H1 (cell line): Measurements from ENCODE around the gene ETF1. TPM values are rescaled to one million over a fixed set of nuclear protein-coding genes. Genes with fewer than 3 reads are reported as not detected.

Experiments used
- CTCF ChIA-PET: fragments of 300-600 bp; sonication (Branson Sonifier 250); formaldehyde crosslinking; loops from one replicate; lab custom pipeline; 2021; ENCODE audit not compliant: partially characterized antibody; lab: Charles Lee
- POLR2A ChIA-PET: fragments of 300-600 bp; sonication (Branson Sonifier 250); formaldehyde crosslinking; loops from one replicate; lab custom pipeline; 2021; ENCODE audit warnings: inconsistent platforms; ENCODE audit not compliant: partially characterized antibody; lab: Charles Lee
- DNase-seq, 2 experiments: peaks; one replicate each; pipeline versions ENCODE4 v3.0.0 to v3.0.0-alpha.2; 2010 to 2022; ENCODE audit warnings: low spot score in 2 of 2, low read depth in 1 of 2, mixed read lengths in 1 of 2
- FAIRE-seq: peaks from 2 replicates; lab custom pipeline; 2011; peaks lifted over from hg19 to GRCh38; lab: Jason Lieb, UNC
- H2AFZ ChIP-seq: 2 replicates; pipeline ENCODE4 v1.8.1; 2012; ENCODE audit warnings: low read length, inconsistent platforms
- H2AK5ac ChIP-seq: 2 replicates; pipeline ENCODE4 v1.6.1; 2013; ENCODE audit warnings: low read depth, low read length
- H2BK120ac ChIP-seq: replicated peaks from 2 replicates; pipeline ENCODE3; 2013; ENCODE audit warnings: low read depth, low read length, inconsistent platforms
- H2BK12ac ChIP-seq: 2 replicates; pipeline ENCODE4 v1.6.1; 2013; ENCODE audit warnings: low read depth, low read length
- H2BK15ac ChIP-seq: 2 replicates; pipeline ENCODE4 v1.6.1; 2013; ENCODE audit warnings: low read length
- H2BK20ac ChIP-seq: 2 replicates; pipeline ENCODE4 v1.6.1; 2013; ENCODE audit warnings: low read length
- H2BK5ac ChIP-seq: 2 replicates; pipeline ENCODE4 v1.6.1; 2013; ENCODE audit warnings: low read depth, low read length
- H3K14ac ChIP-seq: 2 replicates; pipeline ENCODE4 v1.6.1; 2013; ENCODE audit warnings: inconsistent platforms; ENCODE audit not compliant: insufficient read length
- H3K18ac ChIP-seq: 2 replicates; pipeline ENCODE4 v1.6.1; 2013; ENCODE audit warnings: low read length; ENCODE audit errors: extremely low read depth
- H3K23ac ChIP-seq: 2 replicates; pipeline ENCODE4 v1.6.1; 2013; ENCODE audit warnings: inconsistent platforms; ENCODE audit not compliant: insufficient read length
- H3K23me2 ChIP-seq: 2 replicates; pipeline ENCODE4 v1.6.1; 2013; ENCODE audit warnings: low read depth, low read length
- H3K27ac ChIP-seq: 2 replicates; pipeline ENCODE4 v1.6.1; 2011; ENCODE audit warnings: low read depth, low read length, inconsistent platforms
- H3K27me3 ChIP-seq, 4 experiments: replicated peaks in 1 of 4; 1 replicate in 1 of 4; 2 replicates in 3 of 4; pipeline versions ENCODE4 v1.6.1 to v1.8.1; 2011 to 2013; ENCODE audit warnings: low read length in 3 of 4, mild to moderate bottlenecking in 3 of 4, inconsistent platforms in 2 of 4, mixed read lengths in 2 of 4, moderate library complexity in 1 of 4; ENCODE audit not compliant: control insufficient read depth in 3 of 4, insufficient read depth in 3 of 4; ENCODE audit errors: extremely low read depth in 1 of 4
- H3K36me3 ChIP-seq, 4 experiments: 2 replicates each; pipeline versions ENCODE4 v1.6.1 to v1.8.1; 2011 to 2013; ENCODE audit warnings: mild to moderate bottlenecking in 4 of 4, low read length in 3 of 4, moderate library complexity in 2 of 4, control low read depth in 1 of 4, inconsistent platforms in 1 of 4; ENCODE audit not compliant: insufficient read depth in 4 of 4, control insufficient read depth in 2 of 4
- H3K4ac ChIP-seq: replicated peaks from 2 replicates; pipeline ENCODE3; 2013; ENCODE audit warnings: low read length, low read depth, mixed read lengths, inconsistent platforms; ENCODE audit not compliant: insufficient read length
- H3K4me1 ChIP-seq, 4 experiments: replicated peaks in 1 of 4; 1 replicate in 1 of 4; 2 replicates in 3 of 4; pipeline versions ENCODE4 v1.6.1 to v1.8.1; 2011 to 2013; ENCODE audit warnings: low read length in 3 of 4, inconsistent platforms in 2 of 4, mixed read lengths in 1 of 4; ENCODE audit not compliant: insufficient read depth in 4 of 4, control insufficient read depth in 3 of 4
- H3K4me2 ChIP-seq, 2 experiments: 2 replicates each; pipeline versions ENCODE4 v1.6.1 to v1.8.1; 2011 to 2013; ENCODE audit warnings: low read depth in 2 of 2, low read length in 2 of 2, control low read depth in 1 of 2, inconsistent platforms in 1 of 2, mild to moderate bottlenecking in 1 of 2; ENCODE audit not compliant: insufficient read depth in 1 of 2
- H3K4me3 ChIP-seq, 4 experiments: fragments of 200-600, 300-600 bp in 1 of 4; sonication (generic), shearing (Covaris generic), sonication (Bioruptor Twin) in 1 of 4; 2 replicates each; pipeline versions ENCODE4 v1.5.1 to v1.8.1; 2011 to 2016; ENCODE audit warnings: low read length in 4 of 4, low read depth in 3 of 4, control low read depth in 2 of 4, inconsistent platforms in 2 of 4, mild to moderate bottlenecking in 2 of 4, mixed read lengths in 1 of 4, moderate library complexity in 1 of 4; ENCODE audit not compliant: insufficient read depth in 2 of 4; ENCODE audit errors: extremely low read depth in 1 of 4
- H3K56ac ChIP-seq: replicated peaks from 2 replicates; pipeline ENCODE3; 2013; ENCODE audit warnings: low read depth, mild to moderate bottlenecking, mixed read lengths, low read length, inconsistent platforms; ENCODE audit not compliant: insufficient read length
- H3K79me1 ChIP-seq: 2 replicates; pipeline ENCODE4 v1.6.1; 2013; ENCODE audit warnings: low read depth, low read length, control low read depth
- H3K79me2 ChIP-seq, 2 experiments: 2 replicates each; pipeline versions ENCODE4 v1.6.1 to v1.8.1; 2012 to 2013; ENCODE audit warnings: low read length in 2 of 2, mild to moderate bottlenecking in 2 of 2, inconsistent platforms in 1 of 2; ENCODE audit not compliant: insufficient read depth in 2 of 2, control insufficient read depth in 1 of 2
- H3K9ac ChIP-seq, 4 experiments: replicated peaks in 1 of 4; 1 replicate in 1 of 4; 2 replicates in 3 of 4; pipeline versions ENCODE4 v1.6.1 to v1.8.1; 2011 to 2013; ENCODE audit warnings: low read depth in 3 of 4, low read length in 3 of 4, control low read depth in 2 of 4, mild to moderate bottlenecking in 2 of 4, moderate library complexity in 2 of 4, inconsistent platforms in 1 of 4; ENCODE audit errors: extremely low read depth in 1 of 4
- H3K9me3 ChIP-seq, 2 experiments: 2 replicates each; pipeline versions ENCODE4 v1.6.1 to v1.8.1; 2012 to 2013; ENCODE audit warnings: mild to moderate bottlenecking in 2 of 2, moderate library complexity in 2 of 2, control low read depth in 1 of 2, inconsistent platforms in 1 of 2, low read depth in 1 of 2, low read length in 1 of 2, mixed read lengths in 1 of 2; ENCODE audit not compliant: insufficient read depth in 2 of 2
- H4K20me1 ChIP-seq, 2 experiments: replicated peaks in 1 of 2; 2 replicates each; pipeline versions ENCODE3 to v1.8.1; 2011 to 2013; ENCODE audit warnings: inconsistent platforms in 2 of 2, low read length in 2 of 2, mild to moderate bottlenecking in 1 of 2; ENCODE audit not compliant: insufficient read depth in 2 of 2, control insufficient read depth in 1 of 2
- H4K5ac ChIP-seq: 2 replicates; pipeline ENCODE4 v1.6.1; 2013; ENCODE audit warnings: low read length, low read depth, mixed read lengths, inconsistent platforms; ENCODE audit not compliant: insufficient read length
- H4K8ac ChIP-seq: 2 replicates; pipeline ENCODE4 v1.8.0; 2013; ENCODE audit warnings: mild to moderate bottlenecking, moderate library complexity, low read length, inconsistent platforms; ENCODE audit not compliant: insufficient read depth; ENCODE audit errors: extremely low read depth
- H4K91ac ChIP-seq: replicated peaks from 2 replicates; pipeline ENCODE3; 2013; ENCODE audit warnings: low read length, mixed read lengths, inconsistent platforms; ENCODE audit not compliant: insufficient read length
- HDAC2 ChIP-seq, 2 experiments: fragments of 300-600 bp in 1 of 2; sonication (generic) in 1 of 2; IDR thresholded peaks; 2 replicates each; pipeline ENCODE4 v1.6.1; 2011 to 2012; ENCODE audit warnings: low read depth in 2 of 2, low read length in 2 of 2, mild to moderate bottlenecking in 2 of 2, moderate library complexity in 2 of 2, borderline replicate concordance in 1 of 2, inconsistent platforms in 1 of 2
- SIN3A ChIP-seq, 2 experiments: IDR thresholded peaks in 1 of 2; conservative IDR thresholded peaks in 1 of 2; 2 replicates each; pipeline ENCODE4 v1.6.1; 2011 to 2012; ENCODE audit warnings: low read length in 2 of 2, improper control_type of control experiment in 1 of 2, low read depth in 1 of 2, mild to moderate bottlenecking in 1 of 2
- WGBS, 2 experiments: shearing (Covaris generic) in 1 of 2; methylation state at CpG; one replicate each; pipeline versions ENCODE4 v1.1.6 to v1.1.7; 2013 to 2015; ENCODE audit warnings: low lambda C conversion rate in 2 of 2, mixed read lengths in 2 of 2, inconsistent platforms in 1 of 2, low coverage in 1 of 2, missing lambda C conversion rate in 1 of 2; ENCODE audit not compliant: insufficient replicate concordance in 2 of 2, insufficient coverage in 1 of 2, insufficient read length in 1 of 2; ENCODE audit errors: extremely low coverage in 1 of 2, missing lambda C conversion rate in 1 of 2; 5-methylcytosine and 5-hydroxymethylcytosine counted together
- polyA plus RNA-seq, 7 experiments: library from polyadenylated mRNA; depleted of rRNA in 3 of 7; stranded (reverse) in 5 of 7; unstranded in 2 of 7; fragments of >200 nt in 5 of 7; fragments of 200-250 nt in 2 of 7; gene quantifications; 1 replicate in 5 of 7; 2 replicates in 1 of 7; 4 replicates in 1 of 7; pipeline versions ENCODE4 v1.2.1 to v1.2.3, GENCODE V29; 2011 to 2013; ENCODE audit warnings: missing spikeins in 2 of 7, mixed read lengths in 2 of 7
- total RNA-seq: library from RNA; stranded (reverse); fragmentation: NEBNext Ultra II Directional; extraction: Animal tissue kit (Norgen Biotek cat#: 25700); gene quantifications from 2 replicates; pipeline ENCODE4 v1.2.1, GENCODE V29; 2021

The ETF1 gene
- total and polyA plus RNA-seq, 2 of the 8 experiments (the other 6 are each of a cell fraction or from before 2014, with no cell fraction given), result 50.5 to 168 TPM

GRCh38 chr5:138495351-138495750 is 47.7 kb downstream of the ETF1 start:
- CTCF ChIA-PET, result interaction anchor here (1.1 to 15.9 kb wide), 3 partner anchors 9 to 40 kb away, joined by 3 to 532 read pairs (median 3); partner anchors contain the start of gene EGR1
- Histone ChIP-seq H3K36me3 (no peaks in the 10 kb centered on the region), H2AK5ac (no peak overlapping the region), H3K79me1 (no peaks in the 10 kb centered on the region), H3K4me3 (no peak overlapping the region), H2BK120ac (no peak overlapping the region), H3K9me3 (no peaks in the 10 kb centered on the region), H3K14ac (no peak overlapping the region), H3K56ac (no peak overlapping the region), H2AFZ (no peak overlapping the region), H2BK15ac (no peak overlapping the region), H3K4me1 (peaks cover 3 to 21% (median 13%) of the 10 kb centered on the region in 4 experiments), H3K23ac (no peak overlapping the region), H3K4me2 (no peak overlapping the region), H3K27ac (no peak overlapping the region), H3K23me2 (peaks cover 6% of the 10 kb centered on the region; the same call in 1 of the 2 replicates), H3K9ac (no peak overlapping the region), H2BK20ac (no peak overlapping the region), H4K91ac (no peak overlapping the region), H3K27me3 (peaks cover 0 to 18% (median 13%) of the 10 kb centered on the region in 4 experiments; a peak in 5 of 7 replicates), H2BK12ac (no peak overlapping the region), H3K18ac (no peak overlapping the region), H4K5ac (no peak overlapping the region), H3K4ac (no peak overlapping the region), H3K79me2 (no peaks in the 10 kb centered on the region), H2BK5ac (no peak overlapping the region), H4K20me1 (no peaks in the 10 kb centered on the region), H4K8ac (no peak overlapping the region)
- no peak for DNase-seq
- no peak for FAIRE-seq
- POLR2A ChIA-PET, result interaction anchor here (1.1 to 14.1 kb wide), 3 partner anchors 29 to 48 kb away, joined by 4 to 294 read pairs (median 6); partner anchors contain the start of genes EGR1 and ETF1
- 94% methylated on average over 7 of the region's 7 CpGs; no CpG with 5 or more reads in 1 of the 2 experiments for WGBS, 2 experiments
- TF ChIP-seq SIN3A (conservative IDR thresholded peaks at IDR 0.05 in 1 of 2, IDR thresholded peaks at IDR 0.05 in 1 of 2; ENCODE audit: low read depth in 1 of 2, low read length in 2 of 2) (no peak), HDAC2 (IDR thresholded peaks at IDR 0.05; ENCODE audit: borderline replicate concordance in 1 of 2, low read depth in 2 of 2, low read length in 2 of 2) (no peak)
